ENCODE data around the gene S100A14.

Gene S100A14

DNA sequence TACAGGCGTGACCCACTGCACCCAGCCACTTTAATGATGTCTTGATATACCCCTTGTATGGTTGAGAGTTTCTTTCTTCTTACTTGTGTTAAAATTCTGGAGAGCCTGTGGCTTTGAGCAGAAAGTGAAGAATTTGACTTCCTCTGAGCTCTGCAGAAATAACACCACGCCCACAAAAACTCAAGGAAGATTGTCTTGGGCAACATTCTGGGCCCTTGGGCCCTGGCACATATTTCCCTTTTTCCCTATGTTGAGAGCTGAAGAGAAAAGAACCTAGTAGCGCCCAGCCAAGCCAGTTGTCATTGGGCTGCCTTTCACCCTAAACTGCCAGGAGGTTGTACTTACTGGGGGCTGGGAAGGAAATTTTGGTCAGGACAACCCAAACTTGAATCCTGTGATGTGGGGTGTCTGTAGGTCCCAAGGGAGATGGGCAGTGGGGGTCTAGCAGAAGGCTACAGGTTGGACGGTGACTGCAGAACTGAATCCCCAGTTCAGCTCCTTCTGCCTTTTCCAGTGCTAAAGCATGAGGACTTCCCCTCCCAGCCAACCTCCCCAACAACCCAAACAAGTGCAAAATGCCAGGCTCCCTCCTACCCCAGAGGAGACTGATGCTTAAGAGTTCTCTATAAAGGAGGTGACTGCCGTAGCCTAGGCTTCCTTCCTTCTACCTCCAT, 30.7 kb upstream of the S100A14 start:
- TF ChIP-seq SPI1 (IDR thresholded peaks at IDR 0.05; ENCODE audit: borderline replicate concordance, low read depth) (peak; percentile 61; the same call in 1 of the 2 replicates), GABPA (IDR thresholded peaks at IDR 0.05; ENCODE audit: low read depth) (no peak), POLR2AphosphoS5 (IDR thresholded peaks at IDR 0.05; ENCODE audit: low read depth) (peak; percentile 55)
- TF ChIP-seq, protein P1, sequence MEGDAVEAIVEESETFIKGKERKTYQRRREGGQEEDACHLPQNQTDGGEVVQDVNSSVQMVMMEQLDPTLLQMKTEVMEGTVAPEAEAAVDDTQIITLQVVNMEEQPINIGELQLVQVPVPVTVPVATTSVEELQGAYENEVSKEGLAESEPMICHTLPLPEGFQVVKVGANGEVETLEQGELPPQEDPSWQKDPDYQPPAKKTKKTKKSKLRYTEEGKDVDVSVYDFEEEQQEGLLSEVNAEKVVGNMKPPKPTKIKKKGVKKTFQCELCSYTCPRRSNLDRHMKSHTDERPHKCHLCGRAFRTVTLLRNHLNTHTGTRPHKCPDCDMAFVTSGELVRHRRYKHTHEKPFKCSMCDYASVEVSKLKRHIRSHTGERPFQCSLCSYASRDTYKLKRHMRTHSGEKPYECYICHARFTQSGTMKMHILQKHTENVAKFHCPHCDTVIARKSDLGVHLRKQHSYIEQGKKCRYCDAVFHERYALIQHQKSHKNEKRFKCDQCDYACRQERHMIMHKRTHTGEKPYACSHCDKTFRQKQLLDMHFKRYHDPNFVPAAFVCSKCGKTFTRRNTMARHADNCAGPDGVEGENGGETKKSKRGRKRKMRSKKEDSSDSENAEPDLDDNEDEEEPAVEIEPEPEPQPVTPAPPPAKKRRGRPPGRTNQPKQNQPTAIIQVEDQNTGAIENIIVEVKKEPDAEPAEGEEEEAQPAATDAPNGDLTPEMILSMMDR (IDR thresholded peaks at IDR 0.05; ENCODE audit: insufficient read depth, low read length): no peak
- TF ChIP-seq, protein P2, sequence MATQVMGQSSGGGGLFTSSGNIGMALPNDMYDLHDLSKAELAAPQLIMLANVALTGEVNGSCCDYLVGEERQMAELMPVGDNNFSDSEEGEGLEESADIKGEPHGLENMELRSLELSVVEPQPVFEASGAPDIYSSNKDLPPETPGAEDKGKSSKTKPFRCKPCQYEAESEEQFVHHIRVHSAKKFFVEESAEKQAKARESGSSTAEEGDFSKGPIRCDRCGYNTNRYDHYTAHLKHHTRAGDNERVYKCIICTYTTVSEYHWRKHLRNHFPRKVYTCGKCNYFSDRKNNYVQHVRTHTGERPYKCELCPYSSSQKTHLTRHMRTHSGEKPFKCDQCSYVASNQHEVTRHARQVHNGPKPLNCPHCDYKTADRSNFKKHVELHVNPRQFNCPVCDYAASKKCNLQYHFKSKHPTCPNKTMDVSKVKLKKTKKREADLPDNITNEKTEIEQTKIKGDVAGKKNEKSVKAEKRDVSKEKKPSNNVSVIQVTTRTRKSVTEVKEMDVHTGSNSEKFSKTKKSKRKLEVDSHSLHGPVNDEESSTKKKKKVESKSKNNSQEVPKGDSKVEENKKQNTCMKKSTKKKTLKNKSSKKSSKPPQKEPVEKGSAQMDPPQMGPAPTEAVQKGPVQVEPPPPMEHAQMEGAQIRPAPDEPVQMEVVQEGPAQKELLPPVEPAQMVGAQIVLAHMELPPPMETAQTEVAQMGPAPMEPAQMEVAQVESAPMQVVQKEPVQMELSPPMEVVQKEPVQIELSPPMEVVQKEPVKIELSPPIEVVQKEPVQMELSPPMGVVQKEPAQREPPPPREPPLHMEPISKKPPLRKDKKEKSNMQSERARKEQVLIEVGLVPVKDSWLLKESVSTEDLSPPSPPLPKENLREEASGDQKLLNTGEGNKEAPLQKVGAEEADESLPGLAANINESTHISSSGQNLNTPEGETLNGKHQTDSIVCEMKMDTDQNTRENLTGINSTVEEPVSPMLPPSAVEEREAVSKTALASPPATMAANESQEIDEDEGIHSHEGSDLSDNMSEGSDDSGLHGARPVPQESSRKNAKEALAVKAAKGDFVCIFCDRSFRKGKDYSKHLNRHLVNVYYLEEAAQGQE (IDR thresholded peaks at IDR 0.05; ENCODE audit: insufficient replicate concordance, low read depth): no peak
- Histone ChIP-seq H3K4me3 (replicated peaks; ENCODE audit: insufficient read depth, low read length) (no peak overlapping the region), H3K27ac (replicated peaks) (peak overlapping the region; percentile 31), H3K27me3 (ENCODE audit: insufficient read depth, poor library complexity, severe bottlenecking) (no peaks in the 10 kb centered on the region)
- DNase-seq (ENCODE audit: low read depth in 1 of 2, low spot score in 1 of 2): peak in 1 of 2 experiments; percentile 79

DNA sequence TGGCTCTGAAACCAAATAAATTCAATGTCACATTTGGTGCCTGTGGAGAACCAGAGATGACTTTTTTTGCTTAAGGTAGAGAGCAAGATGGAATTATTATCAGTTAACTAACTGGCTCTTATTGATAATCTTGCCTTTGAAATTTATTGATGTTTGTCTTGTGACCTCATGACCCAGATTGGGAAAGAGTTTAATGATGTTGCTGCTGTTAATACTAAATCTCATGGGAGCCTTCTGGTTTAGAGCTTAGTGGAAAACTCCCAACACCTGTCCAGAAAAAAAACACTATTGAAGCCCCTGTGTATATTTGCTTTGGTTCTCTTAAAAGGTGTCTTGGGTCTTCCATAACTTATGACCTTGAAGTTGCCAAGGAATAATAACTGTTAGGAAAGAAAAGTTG, 27.7 kb upstream of the S100A14 start:
- DNase-seq (ENCODE audit: low read depth in 1 of 2, low spot score in 1 of 2): no peak
- H3K4me3 ChIP-seq (replicated peaks; ENCODE audit: insufficient read depth, low read length): no peak overlapping the region
- H3K27me3 ChIP-seq (ENCODE audit: insufficient read depth, poor library complexity, severe bottlenecking): no peaks in the 10 kb centered on the region
- TF ChIP-seq GABPA (IDR thresholded peaks at IDR 0.05; ENCODE audit: low read depth) (no peak), SPI1 (IDR thresholded peaks at IDR 0.05; ENCODE audit: borderline replicate concordance, low read depth) (no peak), POLR2AphosphoS5 (IDR thresholded peaks at IDR 0.05; ENCODE audit: low read depth) (no peak)
- TF ChIP-seq, protein P2 (IDR thresholded peaks at IDR 0.05; ENCODE audit: insufficient replicate concordance, low read depth): no peak
- TF ChIP-seq, protein P1 (IDR thresholded peaks at IDR 0.05; ENCODE audit: insufficient read depth, low read length): no peak
- H3K27ac ChIP-seq (replicated peaks): no peak overlapping the region

DNA sequence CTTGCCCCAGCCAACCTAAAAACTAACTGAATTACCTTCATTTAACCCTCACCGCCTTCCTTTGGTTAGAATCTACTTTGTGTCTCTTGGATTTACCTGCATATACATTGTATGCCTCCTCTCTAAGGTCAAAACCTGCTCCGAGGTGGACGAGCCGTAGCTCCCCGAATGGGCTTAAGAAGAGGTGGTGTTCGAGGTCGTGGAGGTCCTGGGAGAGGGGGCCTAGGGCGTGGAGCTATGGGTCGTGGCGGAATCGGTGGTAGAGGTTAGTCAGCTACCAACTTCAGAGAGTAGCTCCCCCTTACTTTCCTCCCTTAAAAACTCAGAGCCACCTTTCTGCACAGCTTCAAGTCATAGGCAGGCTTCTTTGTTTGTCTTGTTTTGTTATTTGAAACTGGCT, 27.0 kb upstream of the S100A14 start:
- H3K4me3 ChIP-seq (replicated peaks; ENCODE audit: insufficient read depth, low read length): no peak overlapping the region
- DNase-seq (ENCODE audit: low read depth in 1 of 2, low spot score in 1 of 2): no peak
- no peak for TF ChIP-seq GABPA (IDR thresholded peaks at IDR 0.05; ENCODE audit: low read depth)
- TF ChIP-seq, protein P1 (IDR thresholded peaks at IDR 0.05; ENCODE audit: insufficient read depth, low read length): no peak
- no peak for TF ChIP-seq SPI1 (IDR thresholded peaks at IDR 0.05; ENCODE audit: borderline replicate concordance, low read depth)
- TF ChIP-seq, protein P2 (IDR thresholded peaks at IDR 0.05; ENCODE audit: insufficient replicate concordance, low read depth): no peak
- TF ChIP-seq POLR2AphosphoS5 (IDR thresholded peaks at IDR 0.05; ENCODE audit: low read depth): no peak
- H3K27ac ChIP-seq (replicated peaks): no peak overlapping the region
- no peaks in the 10 kb centered on the region for H3K27me3 ChIP-seq (ENCODE audit: insufficient read depth, poor library complexity, severe bottlenecking)
